Tibial nerve (tissue), 4 donors: ENCODE data around the gene DDA1. TPM values are rescaled to one million over a fixed set of nuclear protein-coding genes. Genes with fewer than 3 reads are reported as not detected.
A peak's percentile ranks its signal among the peaks of the same experiment; 100 is the strongest.

ENCODE experiments used
- DNase-seq, 2 donors: peaks; one replicate each; pipeline ENCODE4 v3.0.0-alpha.2; 2019; ENCODE audit warnings: low spot score in 2 of 2
- H3K27ac ChIP-seq, 4 donors: fragments of 200-600 bp; sonication (generic) in 3 of 4; one replicate each; pipeline ENCODE4 v1.5.1; 2017 to 2019; ENCODE audit warnings: mild to moderate bottlenecking in 1 of 4
- H3K27me3 ChIP-seq, 2 donors: fragments of 200-600 bp; sonication (generic) in 1 of 2; one replicate each; pipeline versions ENCODE4 v1.5.1 to v1.6.0; 2017 to 2019
- H3K36me3 ChIP-seq, 3 donors: fragments of 200-600 bp; sonication (generic); one replicate each; pipeline ENCODE4 v1.5.1; 2018 to 2019
- H3K4me1 ChIP-seq, 4 donors: fragments of 200-600 bp; sonication (generic) in 3 of 4; one replicate each; pipeline ENCODE4 v1.5.1; 2017 to 2019
- H3K4me3 ChIP-seq, 4 donors: fragments of 200-600 bp; sonication (generic) in 3 of 4; one replicate each; pipeline ENCODE4 v1.5.1; 2017 to 2019; ENCODE audit warnings: mild to moderate bottlenecking in 1 of 4, moderate library complexity in 1 of 4
- H3K9me3 ChIP-seq, 4 donors: fragments of 200-600 bp; sonication (generic) in 3 of 4; one replicate each; pipeline ENCODE4 v1.5.1; 2017 to 2019
- EP300 ChIP-seq, 2 donors: sonication (generic); formaldehyde crosslinking; IDR thresholded peaks; one replicate each; pipeline ENCODE4 v1.6.1; 2017; ENCODE audit warnings: antibody characterized with exemption in 2 of 2, mild to moderate bottlenecking in 1 of 2
- POLR2A ChIP-seq, 2 donors: fragments of 450-650 bp; IDR thresholded peaks; one replicate each; pipeline ENCODE4 v1.6.1; 2017; ENCODE audit warnings: antibody characterized with exemption in 2 of 2, mild to moderate bottlenecking in 2 of 2, moderate library complexity in 2 of 2
- WGBS, 2 donors: methylation state at CpG; one replicate each; pipeline ENCODE4 v1.1.5; 2018; 5-methylcytosine and 5-hydroxymethylcytosine counted together
- total RNA-seq, 4 donors: library from RNA; depleted of rRNA; stranded (reverse); fragments of >200 nt; gene quantifications; one replicate each; pipeline ENCODE4 v1.1.0, GENCODE V29; 2016
- TF ChIP-seq, protein P1 (sequence below), 5 experiments: fragments of 200-600 bp in 3 of 5; fragments of 450-650 bp in 2 of 5; sonication (generic) in 3 of 5; IDR thresholded peaks; one replicate each; pipeline ENCODE4 v1.5.1; 2016 to 2019; ENCODE audit warnings: antibody characterized with exemption in 5 of 5, mild to moderate bottlenecking in 3 of 5, moderate library complexity in 2 of 5

DDA1 gene
- total RNA-seq, 4 donors from 2014 or later: 5.7 to 14.7 (median 7.8) TPM

DNA sequence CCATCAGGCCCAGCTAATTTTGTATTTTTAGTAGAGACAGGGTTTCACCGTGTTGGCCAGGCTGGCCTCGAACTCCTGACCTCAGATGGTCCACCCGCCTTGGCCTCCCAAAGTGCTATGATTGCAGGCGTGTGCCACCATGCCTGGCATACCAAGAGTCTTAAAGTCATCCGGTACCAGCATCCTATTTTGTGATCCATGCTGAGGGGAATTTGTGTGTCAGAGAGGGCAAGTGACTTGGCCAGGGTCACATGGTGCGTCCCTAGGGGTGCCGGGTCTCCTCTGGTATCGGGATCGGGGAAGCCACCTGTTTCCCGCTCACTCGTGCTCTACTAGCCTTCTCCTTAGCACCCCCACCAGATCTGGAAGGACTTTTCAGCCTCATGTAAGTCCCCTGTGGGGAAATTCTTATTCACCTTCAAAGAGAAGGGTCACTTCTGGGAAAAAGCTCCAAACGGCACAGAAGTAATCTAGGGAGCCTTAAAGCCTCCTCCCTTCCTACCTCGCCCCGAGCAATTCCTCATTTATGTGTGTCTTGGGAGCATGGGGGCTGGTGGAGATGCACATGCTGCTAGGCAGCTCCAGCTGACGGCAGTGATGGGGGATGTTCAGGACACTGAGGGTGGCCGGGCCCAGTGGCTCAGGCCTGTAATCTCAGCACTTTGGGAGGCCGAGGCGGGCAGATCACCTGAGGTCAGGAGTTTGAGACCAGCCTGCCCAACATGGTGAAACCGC, 33.8 kb upstream of the DDA1 start:
- WGBS, 2 donors: 84 to 90% methylated on average over 19 of the region's 19 CpGs
- Histone ChIP-seq H3K4me1 (no peaks in the 10 kb centered on the region), H3K36me3 (peaks cover 3 to 86% (median 25%) of the 10 kb centered on the region in 3 donors), H3K27me3 (no peaks in the 10 kb centered on the region), H3K4me3 (no peak overlapping the region), H3K9me3 (no peaks in the 10 kb centered on the region), H3K27ac (no peak overlapping the region)
- DNase-seq: no peak
- TF ChIP-seq POLR2A (IDR thresholded peaks at IDR 0.05) (no peak), EP300 (IDR thresholded peaks at IDR 0.05) (no peak)
- TF ChIP-seq, protein P1, sequence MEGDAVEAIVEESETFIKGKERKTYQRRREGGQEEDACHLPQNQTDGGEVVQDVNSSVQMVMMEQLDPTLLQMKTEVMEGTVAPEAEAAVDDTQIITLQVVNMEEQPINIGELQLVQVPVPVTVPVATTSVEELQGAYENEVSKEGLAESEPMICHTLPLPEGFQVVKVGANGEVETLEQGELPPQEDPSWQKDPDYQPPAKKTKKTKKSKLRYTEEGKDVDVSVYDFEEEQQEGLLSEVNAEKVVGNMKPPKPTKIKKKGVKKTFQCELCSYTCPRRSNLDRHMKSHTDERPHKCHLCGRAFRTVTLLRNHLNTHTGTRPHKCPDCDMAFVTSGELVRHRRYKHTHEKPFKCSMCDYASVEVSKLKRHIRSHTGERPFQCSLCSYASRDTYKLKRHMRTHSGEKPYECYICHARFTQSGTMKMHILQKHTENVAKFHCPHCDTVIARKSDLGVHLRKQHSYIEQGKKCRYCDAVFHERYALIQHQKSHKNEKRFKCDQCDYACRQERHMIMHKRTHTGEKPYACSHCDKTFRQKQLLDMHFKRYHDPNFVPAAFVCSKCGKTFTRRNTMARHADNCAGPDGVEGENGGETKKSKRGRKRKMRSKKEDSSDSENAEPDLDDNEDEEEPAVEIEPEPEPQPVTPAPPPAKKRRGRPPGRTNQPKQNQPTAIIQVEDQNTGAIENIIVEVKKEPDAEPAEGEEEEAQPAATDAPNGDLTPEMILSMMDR (IDR thresholded peaks at IDR 0.05): no peak

DNA sequence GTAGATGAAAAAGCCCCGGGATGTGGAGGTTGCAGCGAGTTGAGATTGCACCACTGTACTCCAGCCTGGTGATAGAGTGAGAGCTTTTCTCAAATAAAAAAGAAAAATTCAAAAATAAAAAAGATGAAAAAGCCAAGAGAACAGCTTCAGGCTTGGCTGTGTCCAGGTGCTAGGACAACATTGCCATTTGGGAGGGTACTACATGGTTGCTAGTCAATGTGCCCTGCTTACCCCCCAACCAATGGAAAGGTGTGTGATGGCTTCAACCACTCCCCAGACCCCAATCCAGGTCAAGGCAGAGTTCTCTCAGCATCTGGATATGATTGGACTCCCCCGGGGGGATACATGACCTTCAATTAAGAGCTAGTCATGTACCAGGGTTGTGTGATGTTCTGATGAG, 29.9 kb upstream of the DDA1 start:
- WGBS, 2 donors: 62 to 78% methylated on average over 3 of the region's 3 CpGs
- peaks cover 0 to 25% of the 10 kb centered on the region in 2 donors for H3K27me3 ChIP-seq
- peaks cover 0 to 57% (median 18%) of the 10 kb centered on the region in 3 donors for H3K36me3 ChIP-seq
- H3K27ac ChIP-seq: no peak overlapping the region
- H3K4me3 ChIP-seq: no peak overlapping the region
- TF ChIP-seq EP300 (IDR thresholded peaks at IDR 0.05): no peak
- TF ChIP-seq, protein P1 (IDR thresholded peaks at IDR 0.05): no peak
- no peak for TF ChIP-seq POLR2A (IDR thresholded peaks at IDR 0.05)
- DNase-seq: no peak
- H3K4me1 ChIP-seq: peaks cover 0 to 19% (median 12%) of the 10 kb centered on the region in 4 donors
- H3K9me3 ChIP-seq: no peaks in the 10 kb centered on the region

- no peak for DNase-seq
- TF ChIP-seq, protein P1 (IDR thresholded peaks at IDR 0.05): no peak
- TF ChIP-seq EP300 (IDR thresholded peaks at IDR 0.05) (no peak), POLR2A (IDR thresholded peaks at IDR 0.05) (no peak)
- Histone ChIP-seq H3K4me3 (peak within 1 kb of the TSS in 3 of 4 donors; percentile 28 to 43 (median 41)), H3K36me3 (peaks cover 0 to 45% (median 2%) of the 10 kb centered on the region in 3 donors), H3K27me3 (peaks cover 0 to 25% of the 10 kb centered on the region in 2 donors), H3K9me3 (no peaks in the 10 kb centered on the region), H3K27ac (no peak within 1 kb of the TSS), H3K4me1 (peaks cover 0 to 19% (median 12%) of the 10 kb centered on the region in 4 donors)
- WGBS, 2 donors: 10 to 16% methylated on average over 31 to 43 of the region's 75 CpGs
Measured at GRCh38 chr19:17281391-17282304, 27.7 kb upstream of the DDA1 start, which contains the start of gene ANKLE1. ANKLE1 (plus strand) TSS chr19:17281901; CDS start chr19:17281921, 20 bp downstream.

DNA sequence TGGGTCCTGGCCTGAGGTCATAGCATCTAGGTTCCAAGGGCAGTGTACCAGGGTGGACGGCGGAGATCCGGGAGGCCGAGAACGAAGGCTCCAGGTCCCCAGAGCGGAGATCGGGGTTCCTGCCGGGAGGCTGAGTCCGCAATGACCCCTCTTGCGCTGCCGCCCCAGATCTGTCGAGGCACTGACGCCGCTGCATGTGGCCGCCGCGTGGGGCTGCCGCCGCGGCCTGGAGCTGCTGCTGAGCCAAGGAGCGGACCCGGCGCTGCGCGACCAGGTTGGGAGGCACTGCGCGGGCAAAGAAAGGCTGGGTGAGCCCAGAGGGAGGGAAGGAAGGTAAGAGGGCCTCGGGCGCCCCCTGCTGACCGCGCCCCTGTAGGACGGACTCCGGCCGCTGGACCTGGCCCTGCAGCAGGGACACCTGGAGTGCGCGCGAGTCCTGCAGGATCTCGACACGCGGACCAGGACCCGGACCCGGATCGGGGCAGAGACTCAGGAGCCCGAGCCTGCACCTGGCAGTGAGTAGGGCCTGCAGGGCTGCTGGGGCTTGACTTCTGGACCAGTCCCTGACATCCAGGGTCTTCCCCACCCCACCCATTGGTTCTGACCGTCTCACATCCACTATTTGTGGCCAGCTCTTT, 26.8 kb upstream of the DDA1 start:
- TF ChIP-seq, protein P1 (IDR thresholded peaks at IDR 0.05): peak; percentile 87 to 97 (median 94)
- TF ChIP-seq EP300 (IDR thresholded peaks at IDR 0.05) (no peak), POLR2A (IDR thresholded peaks at IDR 0.05) (no peak)
- Histone ChIP-seq H3K4me3 (peak overlapping the region in 3 of 4 donors; percentile 28 to 43 (median 41)), H3K4me1 (peaks cover 0 to 19% (median 12%) of the 10 kb centered on the region in 4 donors), H3K27ac (no peak overlapping the region), H3K9me3 (no peaks in the 10 kb centered on the region), H3K36me3 (peaks cover 0 to 36% (median 0%) of the 10 kb centered on the region in 3 donors), H3K27me3 (peaks cover 0 to 25% of the 10 kb centered on the region in 2 donors)
- peak; percentile 67 to 76 for DNase-seq
- 1 to 3% methylated on average over 40 to 43 of the region's 45 CpGs for WGBS, 2 donors
